GM21360 (cell line): ENCODE results near the gene RARB.

Experiments
- ATAC-seq: cut with Tn5 transposase; IDR thresholded peaks from one replicate; pipeline ENCODE4 v1.9.1; 2021; ENCODE audit warnings: mild to moderate bottlenecking, moderate library complexity; ENCODE audit not compliant: unreplicated experiment

RARB gene

GRCh38 chr3:25573386-25574171 is 145.5 kb downstream of the RARB start:
- no peak for ATAC-seq

DNA sequence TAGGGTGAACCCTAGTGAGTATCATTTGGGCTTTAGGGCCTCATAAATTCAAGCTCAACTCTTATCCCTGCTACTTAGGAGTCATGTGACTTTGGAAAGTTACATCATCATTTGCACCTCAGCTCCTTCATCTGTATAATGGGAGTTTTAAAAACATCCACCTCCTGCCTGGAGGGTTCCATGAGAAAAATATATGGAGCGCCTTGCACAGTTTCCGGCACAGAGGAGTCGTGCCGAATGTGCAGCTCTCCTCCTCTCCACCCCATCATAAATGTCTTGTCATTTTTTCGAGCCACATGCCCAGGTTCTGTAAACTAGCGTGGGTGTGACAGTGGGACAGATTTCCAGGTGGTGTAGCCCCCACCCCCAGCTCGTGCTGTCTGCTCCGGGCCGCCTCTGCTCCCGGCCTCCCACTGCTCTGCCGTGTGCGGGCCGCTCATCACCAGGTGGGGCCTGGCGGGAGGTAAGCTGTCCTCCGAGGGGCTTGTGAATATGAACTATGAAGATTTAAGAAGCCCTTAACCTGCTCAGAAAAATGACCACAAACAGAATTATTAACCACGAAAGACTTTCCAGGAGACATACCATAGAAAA is 146.2 kb downstream of the RARB start:
- no peak for ATAC-seq

DNA sequence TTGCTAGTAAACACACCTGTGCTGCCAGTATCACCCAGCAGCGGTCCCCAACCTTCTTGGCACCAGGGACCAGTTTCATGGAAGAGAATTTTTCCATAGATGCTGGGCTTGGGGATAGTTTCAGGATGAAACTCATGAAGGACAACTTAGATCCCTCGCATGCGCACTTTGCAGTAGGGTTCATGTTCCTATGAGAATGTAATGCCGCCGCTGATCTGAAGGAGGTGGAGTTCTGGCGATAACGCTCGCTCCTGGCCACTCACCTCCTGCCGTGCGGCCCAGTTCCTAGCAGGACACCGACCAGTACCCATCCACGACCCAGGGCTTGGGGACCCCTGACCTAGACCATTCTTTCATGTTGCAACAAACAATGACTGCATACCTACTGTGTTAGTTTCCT is 146.9 kb downstream of the RARB start:
- ATAC-seq, result no peak

DNA sequence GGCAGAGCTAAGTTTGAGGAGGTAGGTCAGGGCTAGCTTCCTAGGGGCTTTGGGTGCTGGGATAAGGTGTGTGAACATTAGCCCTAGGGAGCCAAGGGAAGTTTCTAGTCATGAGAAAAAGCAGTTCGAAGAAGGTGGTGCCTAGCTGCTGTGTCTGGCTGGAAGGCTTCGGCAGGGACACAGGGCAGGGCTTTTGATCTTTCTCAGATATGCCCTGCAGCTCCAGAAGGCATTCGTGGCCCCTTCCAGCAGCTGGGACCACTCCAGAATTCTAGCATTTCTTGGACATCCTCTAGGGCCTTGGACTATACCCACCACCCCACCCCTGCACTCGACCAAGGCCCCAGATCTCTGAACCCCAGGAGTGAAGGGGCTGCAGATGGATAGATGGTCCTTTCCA is 148.1 kb downstream of the RARB start:
- ATAC-seq, result no peak

- ATAC-seq, result no peak
These were observed 148.9 kb downstream of the RARB start for GRCh38 chr3:25576831-25577454.

GRCh38 chr3:25578059-25578458 is 150.0 kb downstream of the RARB start:
- ATAC-seq, result no peak

DNA sequence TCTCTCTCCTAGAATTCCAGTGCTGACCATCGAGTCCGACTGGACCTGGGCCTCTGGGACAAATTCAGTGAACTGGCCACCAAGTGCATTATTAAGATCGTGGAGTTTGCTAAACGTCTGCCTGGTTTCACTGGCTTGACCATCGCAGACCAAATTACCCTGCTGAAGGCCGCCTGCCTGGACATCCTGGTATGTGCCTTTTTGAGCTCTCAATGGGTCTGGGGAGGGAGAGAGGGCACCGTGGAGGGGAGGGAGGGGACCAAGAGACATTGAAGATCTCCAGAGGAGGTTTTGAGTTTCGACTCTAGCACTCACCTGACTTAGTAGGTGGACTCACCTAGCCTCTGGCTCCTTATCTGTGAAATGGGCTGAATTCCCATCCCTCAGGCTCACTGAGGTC is 152.5 kb downstream of the RARB start:
- no peak for ATAC-seq

DNA sequence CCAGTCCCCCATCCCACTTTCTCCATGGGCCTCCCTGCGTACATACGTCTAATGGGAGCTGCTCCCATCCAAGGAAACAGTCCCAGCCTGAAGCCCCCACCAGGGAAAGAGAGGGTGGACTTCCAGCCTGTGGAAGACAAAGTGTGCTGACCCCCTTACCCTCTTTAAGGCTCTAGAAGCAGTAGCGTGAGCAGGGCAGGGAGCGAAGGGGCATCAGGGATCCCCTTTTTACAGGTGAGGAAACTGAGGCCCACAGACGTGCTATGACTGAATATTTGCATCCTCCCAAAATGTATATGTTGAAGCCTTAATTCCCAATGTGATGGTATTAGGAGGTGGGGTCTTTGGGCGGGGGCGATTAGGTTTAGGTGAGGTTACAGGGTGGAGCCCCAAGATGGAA is 153.3 kb downstream of the RARB start:
- ATAC-seq, result no peak

GRCh38 chr3:25581823-25582222 is 153.8 kb downstream of the RARB start:
- no peak for ATAC-seq

- no peak for ATAC-seq
These were observed 154.2 kb downstream of the RARB start for GRCh38 chr3:25582242-25582641.

DNA sequence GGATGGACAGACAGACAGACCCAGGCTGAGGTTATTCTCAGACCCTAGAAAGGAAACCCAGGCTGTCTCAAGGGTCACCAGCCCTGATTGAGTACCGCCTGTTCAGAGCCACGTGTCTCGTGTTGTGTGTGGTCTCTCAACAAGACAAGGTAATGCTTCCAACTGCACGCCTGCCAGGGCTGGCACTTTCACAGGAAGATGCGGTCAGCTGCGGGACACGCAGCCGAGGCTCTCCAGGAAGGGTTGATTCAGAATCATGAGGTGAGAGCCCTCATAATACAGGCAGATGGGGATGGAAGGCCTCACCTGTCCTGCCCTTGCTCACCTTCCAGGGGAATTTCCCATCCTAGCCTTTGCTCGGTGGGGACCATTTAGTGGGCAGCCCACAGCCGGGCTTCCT is 155.3 kb downstream of the RARB start:
- ATAC-seq, result no peak

- no peak for ATAC-seq
These were observed 156.1 kb downstream of the RARB start for GRCh38 chr3:25584011-25584789.

DNA sequence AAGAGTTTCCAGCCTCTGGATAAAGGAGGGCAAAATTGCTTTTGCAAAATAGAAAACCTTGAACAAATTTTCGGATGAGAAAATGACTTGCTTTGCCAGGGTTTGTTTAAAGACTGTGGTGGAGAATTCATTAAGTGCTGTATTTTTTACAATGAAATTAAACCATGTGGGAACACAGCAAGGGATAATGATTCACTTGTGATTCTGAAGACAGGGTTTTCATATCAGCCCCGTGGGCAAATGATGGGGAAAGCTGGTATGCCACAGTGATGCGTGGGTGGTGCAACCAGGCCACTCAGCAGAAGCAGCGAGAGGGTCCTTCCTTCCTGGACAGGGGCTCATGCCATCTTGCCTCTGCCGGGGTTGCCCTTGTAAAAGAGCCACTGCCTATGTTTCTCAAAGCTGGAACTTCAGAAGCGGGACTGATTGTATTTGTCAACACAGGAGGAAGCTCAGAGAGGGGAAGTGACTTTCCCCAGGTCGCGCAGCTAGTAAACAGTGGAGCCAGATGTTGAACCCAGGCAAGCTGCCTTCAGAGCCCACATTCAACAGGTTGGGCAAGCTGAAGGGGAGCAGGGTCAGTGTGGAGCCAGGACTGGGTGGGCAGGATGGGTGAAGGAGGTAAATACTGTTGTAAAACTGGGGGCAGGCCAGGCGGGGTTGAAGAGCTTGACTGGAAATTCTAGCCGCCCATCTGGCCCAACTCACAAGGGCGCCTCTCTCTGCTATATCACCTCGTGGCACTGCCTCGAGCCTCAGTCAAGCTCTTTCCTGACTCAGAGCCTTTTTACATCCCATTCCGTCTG is 157.5 kb downstream of the RARB start:
- no peak for ATAC-seq

DNA sequence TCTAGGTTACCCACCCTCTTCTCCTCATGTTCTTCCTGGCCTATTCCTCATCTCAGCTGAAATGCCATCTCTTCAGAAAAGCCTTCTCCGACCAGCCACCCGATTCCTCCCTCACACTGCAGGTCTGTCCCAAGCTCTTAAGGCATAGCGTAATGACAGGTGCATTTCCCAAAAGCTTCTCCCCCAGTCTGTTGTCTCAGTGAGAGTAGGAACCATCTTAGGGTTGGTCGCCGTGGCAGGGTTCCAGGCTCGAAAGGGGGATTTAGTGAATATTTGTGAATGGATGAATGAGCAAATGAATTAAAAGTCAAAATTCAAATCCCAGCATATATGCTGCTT is 158.1 kb downstream of the RARB start:
- no peak for ATAC-seq

DNA sequence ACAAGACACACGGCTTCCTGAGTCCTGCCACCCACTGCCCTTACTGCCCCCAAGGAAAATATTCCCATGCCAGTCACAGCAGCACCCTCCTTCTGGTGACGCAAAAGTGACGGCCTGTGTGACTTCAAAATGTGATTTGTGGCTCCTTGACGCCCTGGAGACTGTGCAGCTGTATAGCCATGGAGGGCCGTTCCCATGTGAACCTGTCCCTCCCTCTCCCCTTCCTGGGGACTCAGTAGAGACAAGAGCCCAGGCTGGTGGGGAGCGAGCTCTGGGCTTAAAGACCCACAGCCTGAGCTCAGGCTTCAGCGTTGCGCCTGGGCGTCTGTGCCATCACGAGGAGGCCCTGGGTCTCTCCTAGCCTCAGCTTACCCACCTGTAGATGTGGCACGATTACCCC is 158.5 kb downstream of the RARB start:
- ATAC-seq, result no peak

DNA sequence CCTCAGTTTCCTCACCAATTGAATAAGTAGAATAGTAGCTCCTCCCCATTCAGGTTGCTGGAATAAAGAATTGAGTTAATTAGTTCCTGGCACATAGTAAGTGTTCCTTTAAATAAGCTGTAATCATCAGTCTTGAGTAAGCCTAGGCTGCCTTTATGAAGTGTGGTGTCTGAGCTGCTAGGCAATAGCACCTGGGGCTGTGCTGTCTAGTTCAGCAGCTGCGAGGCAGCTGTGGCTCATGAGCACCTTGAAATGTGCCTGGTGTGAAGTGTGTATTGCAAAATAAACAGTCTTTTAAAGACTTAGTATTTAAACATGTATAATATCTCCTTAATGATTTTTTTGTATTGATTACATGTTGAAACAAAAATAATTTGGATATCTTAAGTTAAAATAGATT is 159.0 kb downstream of the RARB start:
- no peak for ATAC-seq

DNA sequence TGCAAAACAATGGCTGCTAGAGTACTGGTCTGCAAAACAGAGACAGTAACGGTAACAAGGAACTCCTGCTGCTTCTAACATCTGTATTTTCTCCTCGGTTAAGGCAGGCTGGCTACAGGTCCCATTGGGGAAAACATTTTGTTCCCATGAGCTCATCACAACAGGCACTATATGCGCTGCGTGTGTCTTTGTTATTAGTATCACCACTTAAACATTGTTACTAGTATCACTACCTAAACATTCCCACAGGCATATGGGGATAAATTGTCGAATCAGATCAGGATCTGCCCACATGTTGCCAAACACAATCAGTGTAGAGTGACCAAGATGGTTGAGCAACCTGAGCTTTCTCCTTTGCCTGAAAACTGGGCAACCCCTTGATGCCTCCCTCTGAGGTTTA is 159.5 kb downstream of the RARB start:
- no peak for ATAC-seq

DNA sequence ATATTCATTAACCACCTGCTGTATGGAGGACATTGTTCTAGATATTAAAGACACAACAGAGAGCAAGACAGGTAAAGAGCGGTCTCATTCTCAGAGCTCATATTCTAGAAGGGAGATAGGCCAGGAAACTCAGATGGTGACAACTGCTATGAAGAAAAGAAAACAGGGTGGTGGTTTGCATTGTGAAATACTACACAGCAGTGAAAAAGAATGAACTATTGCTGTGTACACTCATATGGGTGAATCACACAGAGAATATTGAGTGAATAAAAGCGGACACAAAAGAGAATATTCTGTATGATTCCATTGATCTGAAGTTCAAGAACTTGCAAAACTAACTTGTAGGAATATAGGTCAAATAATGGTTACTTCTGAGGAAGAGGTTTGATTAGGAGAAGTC is 159.9 kb downstream of the RARB start:
- ATAC-seq, result no peak

DNA sequence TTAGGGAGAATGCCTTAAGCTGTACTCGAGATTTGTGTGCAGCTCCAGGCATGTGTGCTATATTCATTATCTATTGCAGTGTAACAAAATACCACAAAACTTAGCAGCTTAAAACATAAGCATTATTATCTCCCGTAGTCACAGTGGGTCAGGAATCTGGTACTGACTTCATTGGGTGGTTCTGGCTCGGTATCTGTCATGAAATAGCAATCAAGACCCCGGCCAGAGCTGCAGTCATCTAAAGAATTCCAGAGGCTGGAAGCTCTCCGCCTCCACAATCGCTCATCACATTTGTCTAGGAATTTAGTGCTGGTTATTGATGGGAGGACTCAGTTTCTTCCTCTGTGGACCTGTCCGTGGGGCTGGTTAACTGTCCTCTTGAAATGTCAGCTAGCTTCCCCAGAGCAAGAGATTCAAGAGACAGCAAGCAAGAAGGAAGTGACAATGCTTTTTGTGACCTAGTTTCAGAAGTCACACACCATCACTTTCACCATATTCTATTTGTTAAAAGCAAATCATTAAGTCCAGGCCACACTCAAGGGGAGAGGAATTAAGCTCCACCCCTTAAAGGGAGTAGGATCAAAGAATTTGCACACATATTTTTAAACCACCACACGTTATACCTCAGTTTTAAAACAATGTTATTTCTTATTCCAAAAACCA is 160.5 kb downstream of the RARB start:
- ATAC-seq, result no peak

DNA sequence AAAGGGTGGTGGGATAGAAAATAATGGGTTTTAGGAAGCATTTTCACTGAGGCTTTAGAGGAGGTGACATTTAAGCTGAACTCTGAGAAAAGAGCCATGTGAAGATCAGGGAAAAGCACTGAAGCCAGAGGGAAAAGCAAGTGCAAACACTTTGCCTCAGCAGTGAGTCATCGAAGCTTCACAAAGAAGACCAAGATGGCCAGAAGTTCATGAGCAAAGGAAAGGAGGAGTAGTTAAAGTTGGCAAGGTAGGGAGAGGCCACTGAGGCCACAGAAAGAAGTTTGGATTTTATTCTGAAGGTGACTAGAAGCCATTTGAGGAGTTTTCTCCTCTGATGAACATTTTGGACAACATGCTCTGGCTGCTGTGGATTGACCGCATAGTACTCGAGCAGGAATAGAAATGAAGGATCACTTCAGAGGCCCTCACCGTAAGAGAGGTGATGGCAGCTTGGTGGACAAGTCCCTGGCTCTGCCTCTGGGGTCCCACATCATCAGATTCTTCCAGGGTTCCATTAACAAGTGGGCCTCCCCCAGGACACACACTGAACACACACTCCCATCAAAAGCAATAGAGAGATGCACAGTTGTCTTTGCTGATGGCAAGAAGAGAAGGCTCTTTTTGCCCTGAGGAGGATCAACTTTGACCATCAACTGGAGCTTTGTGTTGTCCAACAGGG is 161.2 kb downstream of the RARB start:
- no peak for ATAC-seq
